ENCODE measurements around the gene ZNF764.
"Not testable (repeated sequence)": the region's sequence is repeated elsewhere in the genome, so short reads cannot be mapped to it uniquely, and the experiment has no call there.

ZNF764 gene

GRCh38 chr16:30541502-30542329, 16.5 kb downstream of the ZNF764 start:
- H3K4me3 ChIP-seq = no peak overlapping the region
- intact Hi-C loops (cut with DNase I; ENCODE audit: low total_unique reads) = no loop called here

GRCh38 chr16:30540916-30541464, 17.2 kb downstream of the ZNF764 start:
- H3K27ac ChIP-seq; H3K27me3 ChIP-seq; H3K36me3 ChIP-seq; DNase-seq; intact Hi-C loops (cut with DNase I; ENCODE audit: low total_unique reads); H3K4me1 ChIP-seq; H3K9me3 ChIP-seq; H3K4me3 ChIP-seq: not testable (repeated sequence)

More at GRCh38 chr16:30541502-30542329, 16.5 kb downstream of the ZNF764 start:
- Histone ChIP-seq H3K36me3 (no peaks in the 10 kb centered on the region), H3K9me3 (no peaks in the 10 kb centered on the region), H3K27me3 (no peaks in the 10 kb centered on the region), H3K4me1 (peaks cover 0 to 2% (median under 1%) of the 10 kb centered on the region in 4 donors), H3K27ac (no peak overlapping the region)
- no peak for TF ChIP-seq CTCF (IDR thresholded peaks at IDR 0.05)
- DNase-seq = no peak

- DNase-seq; H3K36me3 ChIP-seq; intact Hi-C loops (cut with DNase I; ENCODE audit: low total_unique reads); H3K9me3 ChIP-seq; H3K27me3 ChIP-seq; H3K4me3 ChIP-seq; H3K27ac ChIP-seq: not testable (repeated sequence)
- H3K4me1 ChIP-seq = peaks cover 0 to 17% (median 7%) of the 10 kb centered on the region in 4 donors
Measured at GRCh38 chr16:30539986-30540526, 18.1 kb downstream of the ZNF764 start.

- H3K27ac ChIP-seq = no peak overlapping the region
- DNase-seq = no peak
- no peak overlapping the region for H3K4me3 ChIP-seq
- intact Hi-C loops (cut with DNase I; ENCODE audit: low total_unique reads) = no loop called here
- H3K9me3 ChIP-seq = no peaks in the 10 kb centered on the region
- H3K27me3 ChIP-seq = no peaks in the 10 kb centered on the region
- no peaks in the 10 kb centered on the region for H3K36me3 ChIP-seq
- no peak for TF ChIP-seq CTCF (IDR thresholded peaks at IDR 0.05)
- H3K4me1 ChIP-seq = peaks cover 0 to 17% (median 7%) of the 10 kb centered on the region in 4 donors
Measured at GRCh38 chr16:30539000-30539964, 18.9 kb downstream of the ZNF764 start.

GRCh38 chr16:30536391-30537024, 21.7 kb downstream of the ZNF764 start:
- Histone ChIP-seq H3K4me1 (peaks cover 0 to 37% (median 21%) of the 10 kb centered on the region in 4 donors), H3K36me3 (peaks cover 11 to 19% (median 14%) of the 10 kb centered on the region in 3 donors), H3K27ac (peak overlapping the region in 1 of 2 donors; percentile 99)
- H3K4me3 ChIP-seq; H3K9me3 ChIP-seq; H3K27me3 ChIP-seq; DNase-seq; intact Hi-C loops (cut with DNase I; ENCODE audit: low total_unique reads): not testable (repeated sequence)

GRCh38 chr16:30535777-30536190, 22.4 kb downstream of the ZNF764 start:
- TF ChIP-seq CTCF (IDR thresholded peaks at IDR 0.05) = peak; percentile 42 to 53
- intact Hi-C loops (cut with DNase I; ENCODE audit: low total_unique reads) = no loop called here
- Histone ChIP-seq H3K9me3 (no peaks in the 10 kb centered on the region), H3K4me3 (peak overlapping the region; percentile 75 to 83), H3K4me1 (peaks cover 0 to 37% (median 21%) of the 10 kb centered on the region in 4 donors), H3K27me3 (no peaks in the 10 kb centered on the region), H3K27ac (peak overlapping the region; percentile 94 to 99), H3K36me3 (peaks cover 11 to 26% (median 21%) of the 10 kb centered on the region in 3 donors)
- DNase-seq = peak; percentile 72 to 84

All from tibial artery (tissue), 4 donors.